Measurements from ENCODE around the gene TTLL6.

TTLL6 gene

GRCh38 chr17:48745381-48746275 lies 71.4 kb downstream of the TTLL6 start:
- Mint-ChIP-seq H3K36me3 (ENCODE audit: low read depth) (no peaks in the 10 kb centered on the region), H3K4me3 (no peak overlapping the region), H3K27me3 (peaks cover 95% of the 10 kb centered on the region), H3K27ac (no peak overlapping the region), H3K4me1 (ENCODE audit: low read depth) (peaks cover 4% of the 10 kb centered on the region), H3K9me3 (no peaks in the 10 kb centered on the region)
- no peak for DNase-seq

GRCh38 chr17:48740537-48740936 lies 76.5 kb downstream of the TTLL6 start:
- Mint-ChIP-seq H3K9me3 (no peaks in the 10 kb centered on the region), H3K27ac (no peak overlapping the region), H3K36me3 (ENCODE audit: low read depth) (no peaks in the 10 kb centered on the region), H3K4me3 (no peak overlapping the region), H3K27me3 (peaks cover 97% of the 10 kb centered on the region), H3K4me1 (ENCODE audit: low read depth) (peaks cover 9% of the 10 kb centered on the region)
- DNase-seq: no peak

GRCh38 chr17:48738803-48739526 lies 78.1 kb downstream of the TTLL6 start:
- DNase-seq: no peak
- Mint-ChIP-seq H3K4me3 (peak overlapping the region; percentile 51), H3K36me3 (ENCODE audit: low read depth) (no peaks in the 10 kb centered on the region), H3K27me3 (peaks cover 99% of the 10 kb centered on the region), H3K4me1 (ENCODE audit: low read depth) (peaks cover 13% of the 10 kb centered on the region), H3K9me3 (no peaks in the 10 kb centered on the region), H3K27ac (no peak overlapping the region)

- H3K27me3 Mint-ChIP-seq: peaks cover 99% of the 10 kb centered on the region
- H3K4me1 Mint-ChIP-seq (ENCODE audit: low read depth): peaks cover 19% of the 10 kb centered on the region
- no peaks in the 10 kb centered on the region for H3K9me3 Mint-ChIP-seq
- no peaks in the 10 kb centered on the region for H3K36me3 Mint-ChIP-seq (ENCODE audit: low read depth)
- H3K4me3 Mint-ChIP-seq: no peak overlapping the region
- DNase-seq: no peak
- H3K27ac Mint-ChIP-seq: no peak overlapping the region
These were observed 78.6 kb downstream of the TTLL6 start for GRCh38 chr17:48738424-48738802.

- peaks cover 97% of the 10 kb centered on the region for H3K27me3 Mint-ChIP-seq
- H3K4me3 Mint-ChIP-seq: no peak overlapping the region
These were observed 79.5 kb downstream of the TTLL6 start for GRCh38 chr17:48737330-48738043.

GRCh38 chr17:48735062-48735351 lies 82.0 kb downstream of the TTLL6 start:
- Mint-ChIP-seq H3K4me1 (ENCODE audit: low read depth) (peaks cover 26% of the 10 kb centered on the region), H3K4me3 (no peak overlapping the region), H3K27ac (no peak overlapping the region), H3K36me3 (ENCODE audit: low read depth) (no peaks in the 10 kb centered on the region), H3K9me3 (no peaks in the 10 kb centered on the region), H3K27me3 (peaks cover 95% of the 10 kb centered on the region)
- DNase-seq: no peak

More at GRCh38 chr17:48737330-48738043, 79.5 kb downstream of the TTLL6 start:
- Mint-ChIP-seq H3K4me1 (ENCODE audit: low read depth) (peaks cover 26% of the 10 kb centered on the region), H3K36me3 (ENCODE audit: low read depth) (no peaks in the 10 kb centered on the region), H3K9me3 (no peaks in the 10 kb centered on the region), H3K27ac (no peak overlapping the region)
- no peak for DNase-seq

- Mint-ChIP-seq H3K9me3 (no peaks in the 10 kb centered on the region), H3K4me1 (ENCODE audit: low read depth) (peaks cover 27% of the 10 kb centered on the region), H3K27me3 (peaks cover 96% of the 10 kb centered on the region), H3K36me3 (ENCODE audit: low read depth) (no peaks in the 10 kb centered on the region), H3K27ac (no peak overlapping the region), H3K4me3 (no peak overlapping the region)
- no peak for DNase-seq
These were observed 82.5 kb downstream of the TTLL6 start for GRCh38 chr17:48734333-48735061.

- no peaks in the 10 kb centered on the region for H3K36me3 Mint-ChIP-seq (ENCODE audit: low read depth)
- peak overlapping the region; percentile 59 for H3K4me3 Mint-ChIP-seq
- no peak for DNase-seq
- no peaks in the 10 kb centered on the region for H3K9me3 Mint-ChIP-seq
- H3K27ac Mint-ChIP-seq: no peak overlapping the region
- peaks cover 25% of the 10 kb centered on the region for H3K4me1 Mint-ChIP-seq (ENCODE audit: low read depth)
- peaks cover 96% of the 10 kb centered on the region for H3K27me3 Mint-ChIP-seq
These were observed 83.2 kb downstream of the TTLL6 start for GRCh38 chr17:48733632-48734328.

GRCh38 chr17:48732688-48733629 lies 84.1 kb downstream of the TTLL6 start:
- Mint-ChIP-seq H3K27ac (no peak overlapping the region), H3K9me3 (no peaks in the 10 kb centered on the region), H3K4me1 (ENCODE audit: low read depth) (peaks cover 28% of the 10 kb centered on the region), H3K27me3 (peaks cover 96% of the 10 kb centered on the region), H3K4me3 (peak overlapping the region; percentile 59), H3K36me3 (ENCODE audit: low read depth) (no peaks in the 10 kb centered on the region)
- no peak for DNase-seq

GRCh38 chr17:48731355-48731754 lies 85.7 kb downstream of the TTLL6 start:
- Mint-ChIP-seq H3K27me3 (peaks cover 96% of the 10 kb centered on the region), H3K36me3 (ENCODE audit: low read depth) (no peaks in the 10 kb centered on the region)

GRCh38 chr17:48730240-48730550 lies 86.8 kb downstream of the TTLL6 start:
- Mint-ChIP-seq H3K9me3 (no peaks in the 10 kb centered on the region), H3K27me3 (peaks cover 96% of the 10 kb centered on the region), H3K36me3 (ENCODE audit: low read depth) (no peaks in the 10 kb centered on the region)

More at GRCh38 chr17:48731355-48731754, 85.7 kb downstream of the TTLL6 start:
- no peak overlapping the region for H3K27ac Mint-ChIP-seq
- H3K4me1 Mint-ChIP-seq (ENCODE audit: low read depth): peaks cover 33% of the 10 kb centered on the region
- DNase-seq: no peak
- no peak overlapping the region for H3K4me3 Mint-ChIP-seq
- H3K9me3 Mint-ChIP-seq: no peaks in the 10 kb centered on the region

GRCh38 chr17:48729335-48730239 lies 87.4 kb downstream of the TTLL6 start:
- H3K27me3 Mint-ChIP-seq: peaks cover 96% of the 10 kb centered on the region
- DNase-seq: no peak
- H3K9me3 Mint-ChIP-seq: no peaks in the 10 kb centered on the region
- peaks cover 42% of the 10 kb centered on the region for H3K4me1 Mint-ChIP-seq (ENCODE audit: low read depth)
- peak overlapping the region; percentile 44 for H3K4me3 Mint-ChIP-seq
- no peaks in the 10 kb centered on the region for H3K36me3 Mint-ChIP-seq (ENCODE audit: low read depth)
- no peak overlapping the region for H3K27ac Mint-ChIP-seq

More at GRCh38 chr17:48730240-48730550, 86.8 kb downstream of the TTLL6 start:
- no peak for DNase-seq
- Mint-ChIP-seq H3K27ac (no peak overlapping the region), H3K4me1 (ENCODE audit: low read depth) (peaks cover 36% of the 10 kb centered on the region), H3K4me3 (no peak overlapping the region)

All from activated T-cell treated with anti-CD3 and anti-CD28 coated beads, Interleukin-2, amount 50 U/mL, for 24 hours (primary cell).